GM12878 (cell line): ENCODE results near the gene HDAC9. TPM values are rescaled to one million over a fixed set of nuclear protein-coding genes. Genes with fewer than 3 reads are reported as not detected.

Experiments
- ATAC-seq: fragments of 200-7000 bp; cut with Tn5 transposase; 3 replicates; pipeline ENCODE4 v1.9.1; 2020; ENCODE audit warnings: mild to moderate bottlenecking, moderate library complexity
- BruUV-seq: library from RNA; stranded (reverse); fragments of 400-500 nt; replicated peaks from 2 replicates; lab custom pipeline; 2021; lab: Mats Ljungman, UMichigan
- CTCF ChIA-PET: fragments of 300-600 bp; sonication (Branson Sonifier 250); formaldehyde crosslinking; extraction: SDS; loops from one replicate; lab custom pipeline; 2021; ENCODE audit warnings: inconsistent platforms; lab: Yijun Ruan, JAX
- POLR2A ChIA-PET: fragments of 350-600 bp; formaldehyde crosslinking; extraction: SDS; loops from one replicate; lab custom pipeline; 2021; ENCODE audit warnings: inconsistent platforms; lab: Charles Lee
- RAD21 ChIA-PET: fragments of 300-600 bp; sonication (Branson Sonifier 250); formaldehyde crosslinking; loops from one replicate; lab custom pipeline; 2023; ENCODE audit warnings: antibody characterized with exemption; ENCODE audit not compliant: unreplicated experiment; lab: Charles Lee
- SMC1A ChIA-PET: fragments of 300-600 bp; sonication (Branson Sonifier 250); formaldehyde crosslinking; loops from one replicate; lab custom pipeline; 2023; ENCODE audit not compliant: unreplicated experiment, uncharacterized antibody; lab: Charles Lee
- DNase-seq: peaks from one replicate; pipeline ENCODE4 v3.0.0-alpha.2; 2011; ENCODE audit warnings: low read depth, low spot score
- FAIRE-seq: peaks from 3 replicates; lab custom pipeline; 2011; peaks lifted over from hg19 to GRCh38; lab: Jason Lieb, UNC
- H2AFZ ChIP-seq: 2 replicates; pipeline ENCODE4 v1.6.0; 2011; ENCODE audit warnings: low read depth, low read length, control low read depth; ENCODE audit not compliant: control insufficient read depth
- H3K27ac ChIP-seq: 2 replicates; pipeline ENCODE4 v1.5.1; 2011; ENCODE audit warnings: control low read depth; ENCODE audit not compliant: control insufficient read depth, insufficient read depth
- H3K27me3 ChIP-seq, 2 experiments: replicated peaks in 1 of 2; 2 replicates each; pipeline versions ENCODE4 v1.6.0 to v1.6.1; 2011; ENCODE audit warnings: low read length in 1 of 2; ENCODE audit not compliant: control insufficient read depth in 2 of 2, insufficient read depth in 2 of 2
- H3K36me3 ChIP-seq, 2 experiments: 2 replicates each; pipeline ENCODE4 v1.5.1; 2011; ENCODE audit warnings: low read length in 1 of 2; ENCODE audit not compliant: control insufficient read depth in 2 of 2, insufficient read depth in 2 of 2
- H3K4me1 ChIP-seq: 2 replicates; pipeline ENCODE4 v1.6.1; 2011; ENCODE audit warnings: mild to moderate bottlenecking, low read length, moderate library complexity, mixed read lengths; ENCODE audit not compliant: control insufficient read depth, insufficient read depth
- H3K4me2 ChIP-seq: 2 replicates; pipeline ENCODE4 v1.6.0; 2011; ENCODE audit warnings: control low read depth; ENCODE audit not compliant: control insufficient read depth, insufficient read depth
- H3K4me3 ChIP-seq: fragments of 200-600 bp; sonication (generic); 2 replicates; pipeline ENCODE4 v1.5.1; 2016
- H3K79me2 ChIP-seq: 2 replicates; pipeline ENCODE4 v1.6.0; 2011; ENCODE audit warnings: low read length; ENCODE audit not compliant: control insufficient read depth, insufficient read depth
- H3K9ac ChIP-seq: 2 replicates; pipeline ENCODE4 v1.8.0; 2011; ENCODE audit warnings: low read length, control low read depth, mixed read lengths; ENCODE audit not compliant: control insufficient read depth, insufficient read depth
- H3K9me3 ChIP-seq: replicated peaks from 3 replicates; pipeline ENCODE4 v1.5.1; 2011; ENCODE audit warnings: mild to moderate bottlenecking, low read length; ENCODE audit not compliant: control insufficient read depth, insufficient read depth
- H4K20me1 ChIP-seq: 2 replicates; pipeline ENCODE4 v1.6.0; 2011; ENCODE audit not compliant: control insufficient read depth, insufficient read depth
- CTCF ChIP-seq, 3 experiments: IDR thresholded peaks in 2 of 3; conservative IDR thresholded peaks in 1 of 3; 2 replicates each; pipeline ENCODE4 v1.5.1; 2011; ENCODE audit warnings: low read depth in 3 of 3, low read length in 3 of 3, mild to moderate bottlenecking in 3 of 3, control low read depth in 2 of 3, moderate library complexity in 2 of 3, inconsistent platforms in 1 of 3, mixed read lengths in 1 of 3; ENCODE audit not compliant: control insufficient read depth in 2 of 3, insufficient read depth in 1 of 3; ENCODE audit errors: extremely low read depth in 1 of 3
- EED ChIP-seq: sonication (generic); IDR thresholded peaks from 2 replicates; pipeline ENCODE4 v1.6.1; 2016; ENCODE audit warnings: antibody characterized with exemption, low read depth
- FOXK2 ChIP-seq: fragments of 450-650 bp; IDR thresholded peaks from 2 replicates; pipeline ENCODE4 v1.6.1; 2017; ENCODE audit warnings: mild to moderate bottlenecking, moderate library complexity
- MEF2A ChIP-seq: IDR thresholded peaks from 2 replicates; pipeline ENCODE4 v1.6.1; 2011; ENCODE audit warnings: low read depth, mild to moderate bottlenecking, low read length, moderate library complexity; ENCODE audit not compliant: insufficient read depth
- PML ChIP-seq: IDR thresholded peaks from 2 replicates; pipeline ENCODE4 v1.6.1; 2012; ENCODE audit warnings: low read length, inconsistent platforms
- SMAD5 ChIP-seq: IDR thresholded peaks from 2 replicates; pipeline ENCODE4 v1.6.1; 2016; ENCODE audit warnings: antibody characterized with exemption, low read depth
- SP1 ChIP-seq: IDR thresholded peaks from one replicate; pipeline ENCODE4 v1.6.1; 2011; ENCODE audit warnings: low read depth, low read length
- SRF ChIP-seq, 2 experiments: IDR thresholded peaks; 2 replicates each; pipeline ENCODE4 v1.6.1; 2011; ENCODE audit warnings: low read depth in 2 of 2, low read length in 2 of 2, mild to moderate bottlenecking in 1 of 2, moderate library complexity in 1 of 2
- TCF7 ChIP-seq: IDR thresholded peaks from 2 replicates; pipeline ENCODE4 v1.6.1; 2014; ENCODE audit warnings: antibody characterized with exemption, borderline replicate concordance
- ZSCAN29 ChIP-seq: fragments of 450-650 bp; IDR thresholded peaks from 2 replicates; pipeline ENCODE4 v1.6.1; 2017; ENCODE audit warnings: mild to moderate bottlenecking, moderate library complexity
- WGBS: methylation state at CpG from one replicate; pipeline ENCODE4 v1.1.6; 2016; ENCODE audit warnings: low lambda C conversion rate; ENCODE audit not compliant: insufficient replicate concordance, insufficient coverage; ENCODE audit errors: missing lambda C conversion rate; 5-methylcytosine and 5-hydroxymethylcytosine counted together
- in situ Hi-C: fragments of 300-500 bp; cut with MboI; formaldehyde crosslinking; loops from 9 replicates; pipeline ENCODE4 v1.14.3; 2018; ENCODE audit warnings: mixed read lengths
- intact Hi-C: fragments of 100-400 bp; cut with micrococcal nuclease; formaldehyde crosslinking; loops from one replicate; pipeline ENCODE4 v1.14.2; 2022; ENCODE audit not compliant: unreplicated experiment
- polyA plus RNA-seq, 11 experiments: library from polyadenylated mRNA; depleted of rRNA in 4 of 11; unstranded in 6 of 11; stranded (reverse) in 5 of 11; fragments of >200 nt; fragmentation: Nextera tagmentation in 4 of 11; fragmentation: Illumina TruSeq in 1 of 11; extraction: Ambion mirVana in 4 of 11; extraction: Trizol in 1 of 11; gene quantifications; 1 replicate in 1 of 11; 2 replicates in 10 of 11; pipeline versions ENCODE4 v1.2.1 to v1.2.3, GENCODE V29; 2011 to 2016; ENCODE audit warnings: inconsistent platforms in 2 of 11, missing spikeins in 2 of 11, low read depth in 1 of 11
- total RNA-seq, 4 experiments: library from RNA; depleted of rRNA in 3 of 4; stranded (reverse); fragments of >200 nt in 3 of 4; fragmentation: Illumina TruSeq in 1 of 4; extraction: Trizol in 1 of 4; gene quantifications; 2 replicates each; pipeline versions ENCODE4 v1.2.1 to v1.2.3, GENCODE V29; 2013 to 2021
- TF ChIP-seq, protein P1 (sequence below): fragments of 450-650 bp; formaldehyde crosslinking; IDR thresholded peaks from 2 replicates; pipeline ENCODE4 v1.5.0; 2022; ENCODE audit warnings: mild to moderate bottlenecking, missing genetic modification characterization
- TF ChIP-seq, protein P2 (sequence below): fragments of 450-650 bp; IDR thresholded peaks from 2 replicates; pipeline ENCODE4 v1.6.1; 2017; ENCODE audit warnings: antibody characterized with exemption, mild to moderate bottlenecking, moderate library complexity

The HDAC9 gene
- total and polyA plus RNA-seq, 10 of the 15 experiments (the other 5 are each of a cell fraction or from before 2014, with no cell fraction given), result 0.73 to 12.8 (median 0.92) TPM

DNA sequence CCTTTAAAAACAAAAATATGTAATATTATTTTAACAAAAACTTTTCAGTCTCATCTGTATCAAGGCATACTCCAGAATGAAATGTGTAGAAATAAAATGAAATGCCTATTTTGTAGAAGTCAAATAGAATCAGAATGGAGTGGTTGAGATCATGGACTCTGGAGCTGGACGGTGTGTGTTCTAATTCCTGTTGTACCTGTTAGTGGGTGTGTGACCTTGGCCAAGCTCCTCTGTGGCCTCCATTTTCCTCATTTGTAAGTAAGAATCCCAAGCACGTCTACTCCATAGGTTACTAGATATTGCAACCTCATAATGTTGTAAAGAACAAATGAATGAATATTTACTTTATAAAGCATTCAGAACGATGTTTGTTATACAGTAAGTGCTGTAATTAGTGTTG is 74.9 kb downstream of the HDAC9 start:
- H3K4me1 ChIP-seq, result no peaks in the 10 kb centered on the region
- no peak overlapping the region for H3K4me2 ChIP-seq
- no peaks in the 10 kb centered on the region for H3K36me3 ChIP-seq
- no peaks in the 10 kb centered on the region for H4K20me1 ChIP-seq
- in situ Hi-C loops (no loop called here), intact Hi-C loops (no loop called here)
- H3K27me3 ChIP-seq, result no peaks in the 10 kb centered on the region
- FAIRE-seq (no peak), ATAC-seq (no peak), DNase-seq (no peak)
- POLR2A ChIA-PET, result no interaction called here
- SMC1A ChIA-PET, result interaction anchor here (0.9 to 6.1 kb wide), 9 partner anchors 13 to 218 kb away, joined by 3 to 39 read pairs (median 5); no protein-coding TSS in a partner anchor
- CTCF ChIA-PET, result interaction anchor here (0.9 to 9.7 kb wide), 11 partner anchors 9 to 218 kb away, joined by 3 to 110 read pairs (median 4); no protein-coding TSS in a partner anchor
- 66% methylated on average over 3 of the region's 3 CpGs for WGBS
- H3K9me3 ChIP-seq, result no peaks in the 10 kb centered on the region
- no peak overlapping the region for H3K4me3 ChIP-seq
- no peak overlapping the region for H3K9ac ChIP-seq
- no TSS peak for BruUV-seq
- no peaks in the 10 kb centered on the region for H3K79me2 ChIP-seq
- no peak overlapping the region for H3K27ac ChIP-seq
- H2AFZ ChIP-seq, result no peak overlapping the region
- RAD21 ChIA-PET, result interaction anchor here (1.3 to 4.0 kb wide), 4 partner anchors 96 to 221 kb away, joined by 4 to 30 read pairs (median 6); no protein-coding TSS in a partner anchor
- TF ChIP-seq EED (no peak), ZSCAN29 (no peak), FOXK2 (no peak), SP1 (no peak), SRF (IDR thresholded peaks at IDR 0.05; ENCODE audit: low read depth in 2 of 2, low read length in 2 of 2) (no peak), MEF2A (no peak), SMAD5 (no peak), CTCF (IDR thresholded peaks at IDR 0.05 in 2 of 3, conservative IDR thresholded peaks at IDR 0.05 in 1 of 3; ENCODE audit: control insufficient read depth in 2 of 3, extremely low read depth in 1 of 3, insufficient read depth in 1 of 3, low read depth in 3 of 3, low read length in 3 of 3) (no peak), TCF7 (no peak), PML (no peak)
- TF ChIP-seq, protein P1, sequence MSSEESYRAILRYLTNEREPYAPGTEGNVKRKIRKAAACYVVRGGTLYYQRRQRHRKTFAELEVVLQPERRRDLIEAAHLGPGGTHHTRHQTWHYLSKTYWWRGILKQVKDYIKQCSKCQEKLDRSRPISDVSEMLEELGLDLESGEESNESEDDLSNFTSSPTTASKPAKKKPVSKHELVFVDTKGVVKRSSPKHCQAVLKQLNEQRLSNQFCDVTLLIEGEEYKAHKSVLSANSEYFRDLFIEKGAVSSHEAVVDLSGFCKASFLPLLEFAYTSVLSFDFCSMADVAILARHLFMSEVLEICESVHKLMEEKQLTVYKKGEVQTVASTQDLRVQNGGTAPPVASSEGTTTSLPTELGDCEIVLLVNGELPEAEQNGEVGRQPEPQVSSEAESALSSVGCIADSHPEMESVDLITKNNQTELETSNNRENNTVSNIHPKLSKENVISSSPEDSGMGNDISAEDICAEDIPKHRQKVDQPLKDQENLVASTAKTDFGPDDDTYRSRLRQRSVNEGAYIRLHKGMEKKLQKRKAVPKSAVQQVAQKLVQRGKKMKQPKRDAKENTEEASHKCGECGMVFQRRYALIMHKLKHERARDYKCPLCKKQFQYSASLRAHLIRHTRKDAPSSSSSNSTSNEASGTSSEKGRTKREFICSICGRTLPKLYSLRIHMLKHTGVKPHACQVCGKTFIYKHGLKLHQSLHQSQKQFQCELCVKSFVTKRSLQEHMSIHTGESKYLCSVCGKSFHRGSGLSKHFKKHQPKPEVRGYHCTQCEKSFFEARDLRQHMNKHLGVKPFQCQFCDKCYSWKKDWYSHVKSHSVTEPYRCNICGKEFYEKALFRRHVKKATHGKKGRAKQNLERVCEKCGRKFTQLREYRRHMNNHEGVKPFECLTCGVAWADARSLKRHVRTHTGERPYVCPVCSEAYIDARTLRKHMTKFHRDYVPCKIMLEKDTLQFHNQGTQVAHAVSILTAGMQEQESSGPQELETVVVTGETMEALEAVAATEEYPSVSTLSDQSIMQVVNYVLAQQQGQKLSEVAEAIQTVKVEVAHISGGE (CRISPR knock-in tag), result no peak
- TF ChIP-seq, protein P2, sequence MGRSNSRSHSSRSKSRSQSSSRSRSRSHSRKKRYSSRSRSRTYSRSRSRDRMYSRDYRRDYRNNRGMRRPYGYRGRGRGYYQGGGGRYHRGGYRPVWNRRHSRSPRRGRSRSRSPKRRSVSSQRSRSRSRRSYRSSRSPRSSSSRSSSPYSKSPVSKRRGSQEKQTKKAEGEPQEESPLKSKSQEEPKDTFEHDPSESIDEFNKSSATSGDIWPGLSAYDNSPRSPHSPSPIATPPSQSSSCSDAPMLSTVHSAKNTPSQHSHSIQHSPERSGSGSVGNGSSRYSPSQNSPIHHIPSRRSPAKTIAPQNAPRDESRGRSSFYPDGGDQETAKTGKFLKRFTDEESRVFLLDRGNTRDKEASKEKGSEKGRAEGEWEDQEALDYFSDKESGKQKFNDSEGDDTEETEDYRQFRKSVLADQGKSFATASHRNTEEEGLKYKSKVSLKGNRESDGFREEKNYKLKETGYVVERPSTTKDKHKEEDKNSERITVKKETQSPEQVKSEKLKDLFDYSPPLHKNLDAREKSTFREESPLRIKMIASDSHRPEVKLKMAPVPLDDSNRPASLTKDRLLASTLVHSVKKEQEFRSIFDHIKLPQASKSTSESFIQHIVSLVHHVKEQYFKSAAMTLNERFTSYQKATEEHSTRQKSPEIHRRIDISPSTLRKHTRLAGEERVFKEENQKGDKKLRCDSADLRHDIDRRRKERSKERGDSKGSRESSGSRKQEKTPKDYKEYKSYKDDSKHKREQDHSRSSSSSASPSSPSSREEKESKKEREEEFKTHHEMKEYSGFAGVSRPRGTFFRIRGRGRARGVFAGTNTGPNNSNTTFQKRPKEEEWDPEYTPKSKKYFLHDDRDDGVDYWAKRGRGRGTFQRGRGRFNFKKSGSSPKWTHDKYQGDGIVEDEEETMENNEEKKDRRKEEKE, result no peak
